ENCODE results near the gene E2F4.

Gene E2F4

GRCh38 chr16:67237396-67238277, 45.7 kb downstream of the E2F4 start:
- DNase-seq, result no peak

GRCh38 chr16:67238278-67238575, 46.3 kb downstream of the E2F4 start:
- DNase-seq, result no peak

- no peak for DNase-seq
Observed at GRCh38 chr16:67238806-67239470, 47.0 kb downstream of the E2F4 start.

GRCh38 chr16:67240506-67240905, 48.6 kb downstream of the E2F4 start:
- DNase-seq, result no peak

GRCh38 chr16:67241008-67241900, 49.3 kb downstream of the E2F4 start:
- DNase-seq, result no peak

- DNase-seq, result no peak
Observed at GRCh38 chr16:67242138-67242730, 50.3 kb downstream of the E2F4 start.

- no peak for DNase-seq
Observed at GRCh38 chr16:67243481-67243880, 51.5 kb downstream of the E2F4 start.

- no peak for DNase-seq
Observed at GRCh38 chr16:67244387-67245185, 52.6 kb downstream of the E2F4 start.

GRCh38 chr16:67245186-67245585, 53.2 kb downstream of the E2F4 start:
- no peak for DNase-seq

- no peak for DNase-seq
Observed at GRCh38 chr16:67245674-67246080, 53.7 kb downstream of the E2F4 start.

- DNase-seq, result peak; percentile 50
Observed at GRCh38 chr16:67246081-67246755, 54.3 kb downstream of the E2F4 start.

- no peak for DNase-seq
Observed at GRCh38 chr16:67246756-67247191, 54.8 kb downstream of the E2F4 start.

GRCh38 chr16:67247192-67248072, 55.5 kb downstream of the E2F4 start, which contains the start of gene FHOD1:
Gene FHOD1, minus strand, starts transcription at chr16:67247481. Its CDS starts 71 bp downstream, at chr16:67247410.
- peak; percentile 75 for DNase-seq

GRCh38 chr16:67248073-67248400, 56.1 kb downstream of the E2F4 start:
- no peak for DNase-seq

All from NCI-H2227 treated with DMSO at 0.1 percent for 48 hours (cell line).